ENCODE measurements around the gene NANOGP8. TPM values are rescaled to one million over a fixed set of nuclear protein-coding genes. Genes with fewer than 3 reads are reported as not detected.

NANOGP8 gene
- total RNA-seq, 1 donor from 2014 or later = not detected

DNA sequence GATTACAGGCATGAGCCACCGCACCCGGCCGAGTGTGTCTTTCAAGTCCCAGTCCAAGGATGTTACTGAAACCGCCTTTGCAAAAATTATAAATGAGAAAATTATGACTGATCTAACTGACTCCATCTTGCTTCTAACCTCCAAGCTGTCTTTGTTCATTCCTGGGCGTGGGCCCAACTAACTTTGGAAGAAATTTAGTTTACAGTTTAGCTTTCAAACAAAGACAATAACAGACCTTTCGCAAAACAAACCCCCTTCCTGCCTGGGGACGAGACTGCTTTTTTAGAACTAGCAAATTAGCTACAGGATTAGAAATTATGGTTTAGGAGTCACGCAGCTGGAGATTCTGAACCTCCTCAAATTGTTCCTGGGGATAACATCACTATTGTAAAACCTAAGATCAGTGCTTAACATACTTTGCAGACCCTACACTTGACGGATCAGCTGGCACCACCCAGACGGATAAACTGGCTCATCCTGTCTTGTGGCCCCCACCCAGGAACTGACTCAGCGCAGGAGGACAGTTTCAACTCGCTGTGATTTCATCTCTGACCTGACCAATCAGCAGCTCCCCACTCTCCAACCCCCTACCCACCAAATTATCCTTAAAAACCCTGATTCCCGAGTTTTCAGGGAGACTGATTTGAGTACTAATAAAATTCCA, 23.8 kb downstream of the NANOGP8 start:
- no peak for DNase-seq (ENCODE audit: extremely low read depth, low read depth, low spot score)

DNA sequence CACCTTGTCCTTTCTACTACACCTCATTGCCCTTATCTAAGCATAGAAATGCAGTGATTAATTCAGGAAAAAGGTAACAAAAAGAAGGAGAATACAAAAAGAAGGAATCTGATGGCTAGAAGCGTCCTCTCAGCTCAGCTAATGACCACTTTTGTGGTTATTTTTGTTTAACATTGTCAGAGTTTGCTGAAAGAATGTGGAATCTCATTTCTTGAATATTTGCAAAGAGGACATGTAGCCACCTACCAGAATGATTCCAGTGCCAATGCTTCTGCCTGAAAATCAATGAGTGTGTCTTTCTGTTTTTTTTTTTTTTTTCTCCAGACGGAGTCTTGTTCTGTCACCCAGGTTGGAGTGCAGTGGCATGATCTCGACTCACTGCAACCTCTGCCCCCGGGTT, 24.5 kb downstream of the NANOGP8 start:
- DNase-seq (ENCODE audit: extremely low read depth, low read depth, low spot score) = no peak

DNA sequence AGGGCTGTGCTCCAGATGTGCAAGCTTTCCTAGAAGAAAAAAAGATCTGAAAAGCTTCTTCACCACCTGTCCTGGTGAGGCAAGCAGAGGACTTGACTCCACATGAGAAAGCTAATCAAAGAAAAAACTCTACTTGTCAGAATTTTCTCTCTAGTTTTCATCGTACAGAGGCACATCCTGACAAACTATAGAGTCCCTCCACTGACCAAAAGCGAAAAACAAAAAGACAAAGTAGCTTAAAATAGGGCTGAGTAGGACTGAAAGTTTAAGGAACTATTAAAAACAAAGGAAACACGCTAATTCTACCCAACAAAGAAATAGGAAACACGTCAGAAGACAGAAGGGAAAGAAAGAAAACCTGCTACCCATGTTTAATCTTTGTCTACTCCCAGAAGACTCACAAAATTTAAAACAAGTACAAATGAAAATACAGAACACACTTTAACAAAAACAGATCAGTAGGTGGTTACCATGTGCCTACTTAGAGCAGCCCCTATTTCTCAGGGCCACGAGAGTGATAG, 26.5 kb downstream of the NANOGP8 start:
- DNase-seq (ENCODE audit: extremely low read depth, low read depth, low spot score) = no peak

DNA sequence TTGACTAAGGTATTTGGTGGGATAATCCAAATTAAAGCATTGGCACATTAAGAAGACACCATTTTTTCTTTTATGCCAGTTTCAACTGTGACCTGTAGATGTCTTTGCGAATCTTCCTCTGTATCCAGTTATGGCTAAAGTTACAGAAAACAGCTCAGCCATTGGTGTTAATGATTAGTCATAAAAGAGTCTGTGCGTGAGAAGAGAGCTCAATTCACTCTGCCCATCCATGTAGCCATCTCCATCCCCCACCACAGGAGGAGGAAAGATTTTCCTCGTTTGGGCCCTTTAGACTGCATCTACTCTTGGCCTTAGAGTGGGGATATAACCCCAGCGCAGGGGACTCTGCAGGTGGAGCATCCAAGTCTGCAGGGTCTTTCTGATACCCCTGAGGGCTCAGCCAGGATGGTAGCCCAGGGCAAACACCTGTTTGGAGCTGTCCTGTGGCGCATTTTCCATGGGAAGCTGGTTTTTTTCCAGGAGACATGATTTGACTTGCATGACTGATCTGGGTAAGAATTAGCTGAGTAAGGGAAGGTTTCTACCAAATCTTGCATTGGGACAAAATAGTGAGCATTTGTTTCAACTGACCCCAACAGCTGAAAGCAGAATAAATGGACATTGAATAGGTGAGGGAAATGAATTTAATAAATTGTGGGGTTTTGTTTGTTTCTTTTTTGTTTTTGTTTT, 29.5 kb downstream of the NANOGP8 start:
- DNase-seq (ENCODE audit: extremely low read depth, low read depth, low spot score) = no peak

DNA sequence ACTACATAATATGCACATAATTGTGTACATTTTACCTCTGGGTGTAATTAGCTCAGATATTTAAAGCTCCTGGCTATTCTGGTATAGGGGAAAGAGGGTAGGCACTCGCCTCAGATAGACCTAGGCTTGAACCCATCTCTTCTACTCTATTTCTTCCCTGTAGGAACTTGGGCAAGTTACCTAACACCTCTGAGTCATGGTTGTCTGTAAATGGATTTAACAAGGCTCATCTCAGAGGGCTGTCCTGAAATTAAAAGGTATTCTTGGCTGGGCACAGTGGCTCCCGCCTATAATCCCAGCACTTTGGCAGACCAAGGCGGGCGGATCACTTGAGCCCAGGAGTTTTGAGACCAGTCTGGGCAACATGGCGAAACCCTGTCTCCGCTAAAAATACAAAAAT, 30.7 kb downstream of the NANOGP8 start:
- no peak for DNase-seq (ENCODE audit: extremely low read depth, low read depth, low spot score)

DNA sequence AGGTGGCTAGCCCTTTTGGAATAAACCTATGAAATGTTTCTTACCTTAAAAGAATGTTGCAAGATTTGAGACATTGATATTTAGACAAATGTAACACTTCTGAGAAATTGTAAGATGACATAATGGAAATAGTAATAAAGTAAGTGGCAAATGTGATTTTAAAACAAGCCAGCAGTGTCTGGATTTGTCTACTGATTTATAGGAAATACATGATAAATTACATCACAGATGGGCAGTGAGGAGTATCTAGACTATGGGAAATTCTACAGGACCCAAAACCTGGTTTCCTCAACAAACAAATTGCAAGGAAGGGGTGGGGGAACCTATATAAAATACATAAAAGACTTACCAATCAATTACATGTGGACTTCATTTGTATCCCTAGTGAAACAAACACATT, 37.1 kb downstream of the NANOGP8 start:
- no peak for DNase-seq (ENCODE audit: extremely low read depth, low read depth, low spot score)

DNA sequence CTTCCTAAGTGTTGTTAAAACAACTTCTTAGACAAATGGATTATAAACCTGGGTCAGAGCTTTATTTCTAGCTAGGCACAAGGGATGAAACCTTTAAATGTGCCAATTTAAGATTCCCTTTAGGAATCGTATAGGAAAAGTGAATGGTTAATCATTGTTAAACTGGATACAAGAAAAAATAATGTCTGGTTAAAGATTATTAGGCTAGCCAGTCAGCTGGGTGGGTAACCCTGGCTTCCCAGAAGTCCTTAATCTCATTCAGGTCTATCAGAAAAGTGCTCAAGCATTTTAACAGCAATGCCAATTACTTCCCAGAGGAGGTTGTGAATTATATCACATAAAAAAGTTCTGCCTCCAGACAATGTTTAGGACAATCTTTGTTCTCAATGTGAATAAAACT, 37.6 kb downstream of the NANOGP8 start:
- DNase-seq (ENCODE audit: extremely low read depth, low read depth, low spot score) = no peak

DNA sequence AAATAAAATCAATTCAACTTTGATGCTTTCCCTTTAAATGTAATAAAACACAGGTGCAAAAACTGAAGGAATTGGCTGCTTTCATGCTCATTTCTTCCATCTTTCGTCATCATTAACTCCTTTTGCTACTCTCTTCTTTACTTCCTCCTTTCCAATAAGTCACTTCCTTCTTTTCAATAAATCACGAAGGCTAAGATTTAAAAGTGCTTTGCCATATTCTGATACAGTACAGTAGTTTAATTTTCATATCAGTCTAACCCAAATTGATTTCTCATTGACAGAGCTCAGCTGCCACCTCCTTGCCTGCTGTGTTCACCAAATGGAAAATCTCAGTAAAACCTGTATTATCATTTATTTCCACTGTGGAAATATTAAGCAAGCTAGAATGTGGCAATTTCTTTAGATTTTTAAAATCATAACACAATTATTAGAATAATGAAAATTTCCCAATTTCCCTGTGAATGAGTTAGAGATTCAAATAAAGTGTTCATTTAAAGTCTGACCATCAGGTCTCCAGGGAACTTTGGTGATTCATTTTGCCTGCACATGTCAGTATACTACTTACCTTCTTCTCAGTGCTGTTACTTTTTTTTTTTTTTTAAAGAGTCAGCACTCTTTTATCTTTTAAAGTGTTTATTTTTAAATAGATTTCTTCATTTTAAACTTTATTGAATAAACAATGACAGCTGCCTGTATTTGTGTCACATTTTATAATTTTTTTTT, 41.6 kb downstream of the NANOGP8 start:
- no peak for DNase-seq (ENCODE audit: extremely low read depth, low read depth, low spot score)

DNA sequence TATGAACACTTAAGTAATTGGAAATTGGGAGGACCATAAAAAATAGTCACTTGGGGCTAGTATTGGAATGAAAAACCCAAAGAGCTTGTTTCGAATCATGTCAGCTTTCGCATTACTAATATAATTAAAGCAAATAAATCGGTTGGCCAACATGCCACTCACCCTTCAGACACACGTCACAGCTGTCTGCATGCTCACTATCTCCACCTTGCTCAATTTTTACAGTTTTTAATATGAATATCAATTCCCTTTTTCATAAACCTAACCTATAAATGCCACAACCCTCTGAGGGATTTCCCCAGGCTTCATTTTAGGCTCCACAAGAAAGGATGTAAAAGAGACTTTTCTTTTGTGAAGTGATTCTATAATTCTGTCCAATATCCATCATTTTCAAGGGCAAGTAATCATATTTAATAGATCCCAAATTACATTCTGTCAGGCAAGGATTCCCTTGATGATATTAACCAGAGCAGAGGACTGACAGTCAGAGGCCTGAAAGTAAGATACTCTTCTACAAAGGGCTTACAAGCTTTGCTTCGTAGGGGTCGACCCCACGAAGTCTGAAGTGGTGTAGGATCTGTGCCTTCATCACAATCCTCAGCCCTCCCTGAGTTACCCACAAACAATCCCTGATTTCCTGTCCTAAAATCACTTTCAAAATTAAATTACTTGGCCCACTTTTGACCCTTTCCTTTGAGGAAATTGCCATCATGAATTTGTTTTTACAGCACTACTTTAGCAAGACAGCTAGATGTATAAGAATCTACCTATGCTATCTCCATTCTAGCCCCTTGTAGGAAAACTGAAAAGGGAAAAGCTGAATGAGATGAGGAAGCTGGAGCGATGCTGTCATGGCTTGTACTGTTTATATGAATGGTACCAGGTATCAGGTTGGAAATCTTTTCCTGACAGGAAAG, 44.5 kb downstream of the NANOGP8 start:
- DNase-seq (ENCODE audit: extremely low read depth, low read depth, low spot score) = no peak

DNA sequence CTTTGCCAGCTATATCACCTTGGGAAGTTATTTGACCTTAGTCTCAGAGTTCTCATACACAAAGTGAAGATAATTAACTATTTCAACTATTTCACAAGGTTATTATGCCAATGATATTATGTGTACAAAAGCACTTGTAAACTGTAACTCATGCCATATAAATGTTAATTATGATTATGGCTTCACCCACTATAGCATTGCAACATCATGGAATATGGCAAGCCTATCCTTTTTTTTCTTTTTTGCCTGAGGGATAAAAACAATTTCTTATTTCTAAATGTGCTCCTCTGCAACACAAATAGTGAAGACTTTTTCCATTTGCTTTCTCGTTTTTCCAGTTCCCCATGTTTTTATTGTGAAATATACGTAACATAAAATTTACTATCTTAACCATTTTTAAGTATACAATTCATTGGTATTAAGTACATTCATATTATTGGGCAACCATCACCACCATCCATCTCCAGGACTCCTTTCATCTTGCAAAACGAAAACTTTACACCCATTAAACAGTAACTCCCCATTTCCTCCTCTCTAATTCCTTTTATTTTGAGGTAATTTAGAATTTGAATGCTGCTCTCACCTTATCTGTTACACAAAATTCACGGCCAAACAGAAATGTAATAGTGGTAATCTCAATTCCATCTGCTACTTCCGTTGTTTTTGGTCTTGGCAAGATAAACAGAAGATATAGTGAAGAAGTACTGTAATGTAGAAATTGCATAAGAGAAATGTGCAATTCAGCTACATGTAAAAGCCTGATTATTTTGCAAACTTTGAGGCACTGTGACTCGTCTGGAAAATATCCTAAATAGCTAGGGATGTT, 46.3 kb downstream of the NANOGP8 start:
- no peak for DNase-seq (ENCODE audit: extremely low read depth, low read depth, low spot score)

Other genes with a start within 250 kb of the NANOGP8 start
- gene AQR, start 115.6 kb downstream of the NANOGP8 start, total RNA-seq = 24.5 and 29.2 TPM in 2 replicates
- gene ZNF770, start 97.0 kb downstream of the NANOGP8 start, total RNA-seq = 19.2 and 22.9 TPM in 2 replicates